Keratinocyte (primary cell): ENCODE measurements around the gene ZKSCAN1. TPM values are rescaled to one million over a fixed set of nuclear protein-coding genes. Genes with fewer than 3 reads are reported as not detected.

Experiments used
- DNase-seq: peaks from one replicate; pipeline ENCODE4 v3.0.0-alpha.2; 2011; ENCODE audit warnings: low read depth, missing footprints, low spot score
- FAIRE-seq: peaks from 2 replicates; lab custom pipeline; 2011; peaks lifted over from hg19 to GRCh38; lab: Jason Lieb, UNC
- H2AFZ ChIP-seq: 2 replicates; pipeline ENCODE4 v1.6.0; 2012; ENCODE audit warnings: low read length, control low read depth, inconsistent platforms; ENCODE audit not compliant: control insufficient read depth
- H3K27ac ChIP-seq: 2 replicates; pipeline ENCODE4 v1.5.1; 2011; ENCODE audit warnings: low read length; ENCODE audit not compliant: control insufficient read depth, insufficient read depth
- H3K27me3 ChIP-seq: 3 replicates; pipeline ENCODE4 v1.6.0; 2011; ENCODE audit warnings: low read length; ENCODE audit not compliant: control insufficient read depth, insufficient read depth; ENCODE audit errors: extremely low read depth
- H3K36me3 ChIP-seq, 2 experiments: 2 replicates in 1 of 2; 3 replicates in 1 of 2; pipeline ENCODE4 v1.5.1; 2011; ENCODE audit warnings: low read length in 2 of 2, mild to moderate bottlenecking in 1 of 2; ENCODE audit not compliant: control insufficient read depth in 2 of 2, insufficient read depth in 2 of 2; ENCODE audit errors: extremely low read depth in 1 of 2
- H3K4me1 ChIP-seq: 3 replicates; pipeline ENCODE4 v1.5.1; 2011; ENCODE audit warnings: low read length; ENCODE audit not compliant: control insufficient read depth, insufficient read depth; ENCODE audit errors: extremely low read depth
- H3K4me2 ChIP-seq: 3 replicates; pipeline ENCODE4 v1.6.0; 2011; ENCODE audit warnings: low read depth, low read length; ENCODE audit not compliant: control insufficient read depth, insufficient read depth; ENCODE audit errors: extremely low read depth
- H3K4me3 ChIP-seq, 3 experiments: fragments of 200-600 bp in 1 of 3; sonication (generic) in 1 of 3; 2 replicates in 2 of 3; 3 replicates in 1 of 3; pipeline ENCODE4 v1.5.1; 2011 to 2016; ENCODE audit warnings: low read length in 3 of 3, mild to moderate bottlenecking in 3 of 3, control low read depth in 2 of 3, inconsistent platforms in 1 of 3, low read depth in 1 of 3, mixed read lengths in 1 of 3, mixed run types in 1 of 3, moderate library complexity in 1 of 3; ENCODE audit not compliant: control insufficient read depth in 2 of 3, insufficient read depth in 2 of 3; ENCODE audit errors: extremely low read depth in 1 of 3
- H3K79me2 ChIP-seq: 2 replicates; pipeline ENCODE4 v1.6.0; 2012; ENCODE audit warnings: low read length; ENCODE audit not compliant: control insufficient read depth, insufficient read depth
- H3K9ac ChIP-seq: 3 replicates; pipeline ENCODE4 v1.6.0; 2011; ENCODE audit warnings: low read length; ENCODE audit not compliant: control insufficient read depth, insufficient read depth; ENCODE audit errors: extremely low read depth
- H3K9me1 ChIP-seq: 3 replicates; pipeline ENCODE4 v1.6.0; 2011; ENCODE audit warnings: low read length; ENCODE audit not compliant: control insufficient read depth, insufficient read depth; ENCODE audit errors: extremely low read depth
- H3K9me3 ChIP-seq: 2 replicates; pipeline ENCODE4 v1.5.1; 2012; ENCODE audit warnings: low read depth, low read length; ENCODE audit not compliant: control insufficient read depth
- H4K20me1 ChIP-seq: 3 replicates; pipeline ENCODE4 v1.6.0; 2011; ENCODE audit warnings: low read length; ENCODE audit not compliant: control insufficient read depth, insufficient read depth; ENCODE audit errors: extremely low read depth
- CTCF ChIP-seq, 3 experiments: IDR thresholded peaks in 1 of 3; conservative IDR thresholded peaks in 1 of 3; optimal IDR thresholded peaks in 1 of 3; 2 replicates in 2 of 3; 3 replicates in 1 of 3; pipeline versions ENCODE3 to v1.5.1; 2011; ENCODE audit warnings: low read length in 3 of 3, mild to moderate bottlenecking in 3 of 3, moderate library complexity in 2 of 3, control low read depth in 1 of 3, inconsistent platforms in 1 of 3; ENCODE audit not compliant: insufficient read depth in 2 of 3; ENCODE audit errors: extremely low read depth in 1 of 3
- EZH2 ChIP-seq: IDR thresholded peaks from one replicate; pipeline ENCODE4 v1.6.1; 2012; ENCODE audit warnings: inconsistent platforms, mild to moderate bottlenecking, low read length, moderate library complexity
- dilution Hi-C: fragments of 300-500 bp; cut with MboI; formaldehyde crosslinking; loops from one replicate; pipeline ENCODE4 v1.7.0; 2020; ENCODE audit warnings: low sequenced_read_pairs; ENCODE audit not compliant: extremely low pct_ligation_motif_present
- polyA plus RNA-seq, 5 experiments: library from polyadenylated mRNA; depleted of rRNA in 3 of 5; stranded (reverse) in 3 of 5; stranded (forward) in 1 of 5; unstranded in 1 of 5; fragments of >200 nt; gene quantifications; 1 replicate in 1 of 5; 2 replicates in 3 of 5; 3 replicates in 1 of 5; pipeline versions ENCODE4 v1.2.1 to v1.2.3, GENCODE V29; 2011 to 2012; ENCODE audit warnings: missing spikeins in 2 of 5, low read depth in 1 of 5, low replicate concordance in 1 of 5

ZKSCAN1 gene
- polyA plus RNA-seq, 1 donor (not counting 4 experiments of a cell fraction or from before 2014, with no cell fraction given) = 24.7 TPM

GRCh38 chr7:100003711-100004661, 11.4 kb upstream of the ZKSCAN1 start:
- H4K20me1 ChIP-seq = no peaks in the 10 kb centered on the region
- dilution Hi-C loops = no loop called here
- no peaks in the 10 kb centered on the region for H3K9me1 ChIP-seq
- FAIRE-seq = no peak
- H3K36me3 ChIP-seq = no peaks in the 10 kb centered on the region
- no peaks in the 10 kb centered on the region for H3K27me3 ChIP-seq
- no peak overlapping the region for H3K27ac ChIP-seq
- no peak overlapping the region for H2AFZ ChIP-seq
- no peaks in the 10 kb centered on the region for H3K4me1 ChIP-seq
- no peaks in the 10 kb centered on the region for H3K9me3 ChIP-seq
- no peaks in the 10 kb centered on the region for H3K79me2 ChIP-seq
- TF ChIP-seq EZH2 = no peak
- TF ChIP-seq CTCF (optimal IDR thresholded peaks at IDR 0.05 in 1 of 3, IDR thresholded peaks at IDR 0.05 in 1 of 3, conservative IDR thresholded peaks at IDR 0.05 in 1 of 3; ENCODE audit: extremely low read depth in 1 of 3, insufficient read depth in 2 of 3, low read length in 3 of 3) = no peak
- no peak overlapping the region for H3K4me3 ChIP-seq
- no peak overlapping the region for H3K4me2 ChIP-seq
- DNase-seq = no peak
- H3K9ac ChIP-seq = no peak overlapping the region

GRCh38 chr7:100007887-100008286, 7.5 kb upstream of the ZKSCAN1 start:
- Histone ChIP-seq H4K20me1 (no peaks in the 10 kb centered on the region), H3K4me1 (peaks cover 2% of the 10 kb centered on the region), H3K4me3 (no peak overlapping the region), H3K36me3 (no peaks in the 10 kb centered on the region), H3K79me2 (no peaks in the 10 kb centered on the region), H3K27me3 (no peaks in the 10 kb centered on the region), H3K9ac (no peak overlapping the region), H2AFZ (no peak overlapping the region), H3K9me3 (no peaks in the 10 kb centered on the region), H3K9me1 (no peaks in the 10 kb centered on the region), H3K27ac (no peak overlapping the region), H3K4me2 (no peak overlapping the region)
- dilution Hi-C loops = no loop called here
- FAIRE-seq = no peak
- TF ChIP-seq CTCF (optimal IDR thresholded peaks at IDR 0.05 in 1 of 3, IDR thresholded peaks at IDR 0.05 in 1 of 3, conservative IDR thresholded peaks at IDR 0.05 in 1 of 3; ENCODE audit: extremely low read depth in 1 of 3, insufficient read depth in 2 of 3, low read length in 3 of 3) = no peak
- TF ChIP-seq EZH2 = no peak
- no peak for DNase-seq
